ENCODE results near the gene FRK.

Gene FRK

DNA sequence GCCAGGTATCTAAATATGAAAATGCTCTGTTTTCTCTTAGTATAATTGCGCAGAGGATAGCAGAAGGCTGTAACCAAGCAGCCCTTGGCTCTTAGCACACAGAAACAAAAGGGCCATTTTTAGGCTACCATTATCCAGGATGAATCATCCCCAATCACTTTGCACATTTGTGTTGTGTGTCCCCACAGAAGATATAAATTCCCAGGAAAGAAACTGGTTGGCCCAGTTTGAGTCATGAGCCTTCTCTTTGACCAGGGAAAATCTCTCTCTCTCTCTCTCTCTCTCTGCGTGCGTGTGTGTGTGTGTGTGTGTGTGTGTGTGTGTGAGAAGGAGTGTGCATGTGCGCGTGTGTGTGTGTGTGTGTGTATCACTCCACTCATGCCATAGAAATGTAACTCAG, 178.5 kb downstream of the FRK start:
- FAIRE-seq = no peak

All from endometrium (tissue), 2 donors.